ENCODE results near the gene DPEP1.

DPEP1 gene

GRCh38 chr16:89599451-89599858 lies 14.0 kb upstream of the DPEP1 start:
- DNase-seq (ENCODE audit: low spot score), result no peak

- DNase-seq (ENCODE audit: low spot score), result no peak
Observed at GRCh38 chr16:89599902-89600301, 13.5 kb upstream of the DPEP1 start.

GRCh38 chr16:89600427-89600826 lies 13.0 kb upstream of the DPEP1 start:
- DNase-seq (ENCODE audit: low spot score), result no peak

- no peak for DNase-seq (ENCODE audit: low spot score)
Observed at GRCh38 chr16:89600956-89601355, 12.5 kb upstream of the DPEP1 start.

GRCh38 chr16:89601906-89602272 lies 11.6 kb upstream of the DPEP1 start:
- DNase-seq (ENCODE audit: low spot score), result no peak

GRCh38 chr16:89602273-89602951 lies 11.0 kb upstream of the DPEP1 start:
- peak; percentile 92 for DNase-seq (ENCODE audit: low spot score)

- DNase-seq (ENCODE audit: low spot score), result no peak
Observed at GRCh38 chr16:89602952-89603590, 10.4 kb upstream of the DPEP1 start.

- no peak for DNase-seq (ENCODE audit: low spot score)
Observed at GRCh38 chr16:89604764-89605163, 8.7 kb upstream of the DPEP1 start.

- DNase-seq (ENCODE audit: low spot score), result no peak
Observed at GRCh38 chr16:89605186-89605970, 8.1 kb upstream of the DPEP1 start.

- DNase-seq (ENCODE audit: low spot score), result no peak
Observed at GRCh38 chr16:89606006-89606405, 7.4 kb upstream of the DPEP1 start.

- DNase-seq (ENCODE audit: low spot score), result no peak
Observed at GRCh38 chr16:89607453-89607852, 6.0 kb upstream of the DPEP1 start.

GRCh38 chr16:89607937-89608740 lies 5.3 kb upstream of the DPEP1 start:
- DNase-seq (ENCODE audit: low spot score), result no peak

GRCh38 chr16:89610108-89610453 lies 3.4 kb upstream of the DPEP1 start:
- DNase-seq (ENCODE audit: low spot score), result no peak

- DNase-seq (ENCODE audit: low spot score), result no peak
Observed at GRCh38 chr16:89612415-89613166, 851 bp upstream of the DPEP1 start.

- no peak for DNase-seq (ENCODE audit: low spot score)
Observed at GRCh38 chr16:89613954-89614459, 565 bp downstream of the DPEP1 start.

GRCh38 chr16:89615176-89615575 lies 1.7 kb downstream of the DPEP1 start:
- DNase-seq (ENCODE audit: low spot score), result no peak

GRCh38 chr16:89615596-89616090 lies 2.2 kb downstream of the DPEP1 start:
- peak; percentile 72 for DNase-seq (ENCODE audit: low spot score)

- DNase-seq (ENCODE audit: low spot score), result no peak
Observed at GRCh38 chr16:89616623-89617022, 3.2 kb downstream of the DPEP1 start.

GRCh38 chr16:89617036-89617435 lies 3.6 kb downstream of the DPEP1 start:
- no peak for DNase-seq (ENCODE audit: low spot score)

GRCh38 chr16:89618109-89618998 lies 4.9 kb downstream of the DPEP1 start:
- no peak for DNase-seq (ENCODE audit: low spot score)

All from GM03348 (cell line).